HG02759 (cell line): ENCODE data around the gene MAD1L1.

Experiments
- ATAC-seq: cut with Tn5 transposase; IDR thresholded peaks from one replicate; pipeline ENCODE4 v1.9.1; 2021; ENCODE audit warnings: mild to moderate bottlenecking, moderate library complexity; ENCODE audit not compliant: unreplicated experiment

MAD1L1 gene

DNA sequence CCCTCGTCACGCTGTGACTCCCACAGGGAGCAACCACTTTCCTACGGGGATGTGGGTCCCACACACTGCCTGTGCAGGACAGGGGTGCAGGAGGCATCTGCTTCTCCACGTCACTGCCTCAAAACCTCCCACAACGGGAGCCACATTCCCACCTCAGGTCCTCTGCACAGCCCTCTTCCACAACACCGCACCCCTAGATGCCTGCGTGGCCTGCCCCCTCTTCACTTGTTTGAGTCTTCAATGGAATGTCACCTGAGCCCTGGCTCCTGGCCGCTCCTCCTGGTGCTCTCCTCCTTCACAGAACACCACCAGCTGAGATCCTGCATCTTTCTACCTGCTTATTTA is 73.6 kb downstream of the MAD1L1 start:
- no peak for ATAC-seq

DNA sequence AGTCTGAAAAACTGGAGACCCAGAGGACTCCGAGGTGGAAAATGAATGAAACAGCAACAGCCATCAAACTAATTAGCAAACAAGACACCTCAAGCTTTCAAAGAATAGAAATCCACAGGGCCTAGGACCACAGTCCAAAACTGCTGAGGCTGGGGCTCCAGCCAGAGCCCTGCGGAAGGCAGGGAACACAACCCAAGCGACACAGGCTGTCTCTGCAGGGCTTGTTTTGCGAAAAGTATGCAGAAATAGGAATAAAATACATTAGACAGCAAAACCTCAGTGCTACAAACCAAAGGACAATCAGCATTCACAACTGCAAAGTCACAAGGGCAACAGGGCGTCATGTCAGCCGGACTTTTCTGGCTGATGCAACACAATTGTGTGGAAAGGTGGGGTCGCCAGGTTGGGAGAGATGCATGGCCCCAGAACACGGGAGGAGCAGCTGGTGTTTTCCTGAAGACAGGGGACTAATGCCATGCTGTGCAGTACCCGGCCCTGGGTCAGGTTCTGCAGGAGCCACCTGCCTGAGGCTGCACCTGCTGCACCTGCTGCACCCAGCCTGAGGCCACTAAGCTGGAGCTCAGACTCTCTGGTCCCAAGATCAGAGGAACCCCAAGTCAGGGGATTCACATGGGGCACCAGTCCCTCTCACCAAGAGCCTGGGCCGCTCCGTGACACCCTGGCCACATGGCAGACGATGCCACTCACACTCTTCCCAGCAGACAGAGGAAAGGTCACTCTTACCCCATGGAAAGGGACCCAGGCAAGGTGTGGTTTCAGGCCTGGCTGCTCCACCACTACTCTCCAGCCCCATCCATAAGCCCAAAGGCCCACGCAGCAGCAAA is 74.2 kb downstream of the MAD1L1 start:
- ATAC-seq, result no peak

DNA sequence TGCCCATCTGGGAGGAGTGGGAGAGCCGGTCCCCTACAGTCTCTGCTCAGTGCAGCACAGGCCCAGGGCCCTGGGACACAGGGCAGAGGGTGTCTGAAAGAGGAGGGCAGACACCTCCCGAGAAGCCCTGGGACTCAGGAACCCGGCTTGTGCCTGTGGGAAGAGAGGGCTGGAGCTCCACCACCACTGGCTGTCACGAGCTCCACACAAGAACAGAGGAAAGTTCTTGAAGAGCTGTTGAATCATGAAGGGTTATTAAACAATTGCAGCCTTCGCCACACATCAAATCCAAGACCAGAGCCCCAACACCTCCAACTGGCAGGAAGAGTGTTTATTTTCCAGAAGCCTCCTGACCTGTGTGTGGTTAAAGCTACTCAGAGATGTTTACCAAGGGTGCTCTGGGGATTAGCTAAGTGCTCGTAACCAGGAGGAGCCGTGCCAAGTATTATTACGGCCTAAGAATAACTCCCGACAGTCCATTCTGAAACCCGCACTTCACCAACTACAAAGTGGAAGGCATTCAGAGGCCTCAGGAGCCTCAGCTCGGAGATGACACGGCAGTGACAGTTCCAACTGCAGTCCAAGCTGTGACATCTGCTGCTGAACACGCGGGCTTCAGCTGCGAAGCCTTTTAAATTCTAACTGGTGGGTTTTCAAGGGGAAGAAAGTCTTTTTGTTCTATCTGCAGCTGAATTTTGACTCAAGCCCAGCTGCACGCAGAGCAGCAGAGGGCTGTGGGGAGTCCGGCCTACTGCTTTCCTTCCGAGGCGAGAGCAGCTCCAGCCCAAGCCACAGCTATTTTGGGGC is 75.1 kb downstream of the MAD1L1 start:
- ATAC-seq, result no peak

DNA sequence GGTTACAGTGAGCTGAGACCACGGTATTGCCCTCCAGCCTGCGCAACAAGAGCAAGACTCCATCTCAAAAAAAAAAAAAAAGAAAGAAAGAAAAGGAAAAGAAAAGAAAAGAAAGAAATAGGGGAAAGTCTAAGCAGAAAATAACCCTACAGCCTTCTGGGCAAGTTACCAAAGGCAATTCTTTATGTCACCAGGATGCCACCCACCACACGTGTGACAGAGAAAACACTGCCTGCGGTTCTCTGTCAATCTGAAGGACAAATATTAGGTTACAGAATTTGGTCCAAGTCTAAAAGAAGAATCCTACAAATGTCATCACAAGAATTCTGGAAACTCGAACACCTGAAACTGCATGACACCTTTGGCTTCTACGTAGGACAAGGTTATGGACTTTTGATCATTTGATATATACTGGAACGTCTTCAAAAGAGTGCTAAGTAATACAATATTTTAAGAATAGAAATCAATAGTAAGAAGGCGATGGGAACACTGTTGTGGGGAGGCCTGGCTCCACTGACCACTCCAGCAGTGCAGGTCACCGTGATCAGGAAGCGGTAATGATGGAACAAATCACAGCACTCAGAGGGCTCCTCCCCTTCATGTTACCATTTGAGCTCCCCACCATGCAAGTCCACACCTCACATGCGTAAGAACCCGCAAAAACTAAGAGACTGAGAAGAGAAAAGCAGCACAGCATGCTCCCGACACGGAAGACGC is 75.8 kb downstream of the MAD1L1 start:
- no peak for ATAC-seq

DNA sequence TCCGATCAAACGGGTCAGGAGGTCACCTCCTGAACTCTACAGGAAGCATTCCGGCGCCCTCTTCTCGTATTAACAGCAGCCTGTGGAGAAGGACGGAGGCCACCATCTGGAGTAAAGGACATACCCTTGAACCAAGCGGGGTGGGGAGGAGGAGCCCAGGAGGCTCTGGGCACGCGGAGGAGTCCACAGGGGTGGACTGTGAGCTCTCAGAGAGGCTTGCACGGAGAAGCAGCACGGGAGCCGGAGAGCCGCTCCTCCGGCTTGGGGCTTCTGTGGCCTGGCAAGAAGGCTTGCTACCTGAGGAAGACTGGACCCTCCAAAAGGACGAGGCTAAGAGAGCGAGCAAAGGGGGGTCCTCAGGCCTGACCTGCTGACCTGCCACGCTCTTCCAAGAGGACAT is 77.9 kb downstream of the MAD1L1 start:
- ATAC-seq, result no peak

DNA sequence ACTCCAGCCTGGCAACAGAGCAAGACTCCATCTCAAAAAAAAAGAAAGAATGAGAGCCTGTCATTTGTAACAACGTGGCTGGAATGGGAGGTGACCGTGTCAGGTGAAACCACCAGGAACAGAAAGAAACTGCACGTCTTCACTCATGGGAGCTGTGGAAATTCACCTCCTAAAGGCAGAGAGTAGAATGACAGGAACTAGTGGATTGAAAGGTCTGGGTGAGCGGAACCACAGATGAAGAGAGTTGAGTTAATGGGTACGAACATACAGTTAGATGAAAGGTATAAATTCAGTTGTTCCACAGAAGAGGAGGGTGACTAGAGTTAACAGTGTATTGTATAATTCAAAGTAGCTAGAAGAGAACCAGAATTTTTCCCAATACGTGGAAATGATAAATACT is 78.6 kb downstream of the MAD1L1 start:
- ATAC-seq, result no peak

DNA sequence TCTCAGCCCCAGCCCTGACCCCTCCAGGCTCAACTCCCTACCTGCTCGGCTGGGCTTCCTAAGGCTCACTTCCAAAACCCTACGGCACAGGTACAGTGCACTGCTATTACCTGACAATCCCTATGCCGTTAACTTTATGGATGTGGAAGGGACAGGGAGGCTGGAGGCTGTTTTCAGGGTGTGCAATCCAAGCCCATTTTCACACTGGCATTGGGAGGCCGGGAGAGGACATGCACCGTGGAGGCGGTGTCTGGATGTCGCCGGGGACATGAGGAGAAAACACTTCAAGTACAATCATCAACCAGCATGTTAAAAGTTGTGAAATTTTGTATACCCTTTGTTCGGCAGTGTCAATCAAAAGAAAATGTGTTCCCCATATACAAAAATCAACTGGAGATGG is 80.1 kb downstream of the MAD1L1 start:
- no peak for ATAC-seq

DNA sequence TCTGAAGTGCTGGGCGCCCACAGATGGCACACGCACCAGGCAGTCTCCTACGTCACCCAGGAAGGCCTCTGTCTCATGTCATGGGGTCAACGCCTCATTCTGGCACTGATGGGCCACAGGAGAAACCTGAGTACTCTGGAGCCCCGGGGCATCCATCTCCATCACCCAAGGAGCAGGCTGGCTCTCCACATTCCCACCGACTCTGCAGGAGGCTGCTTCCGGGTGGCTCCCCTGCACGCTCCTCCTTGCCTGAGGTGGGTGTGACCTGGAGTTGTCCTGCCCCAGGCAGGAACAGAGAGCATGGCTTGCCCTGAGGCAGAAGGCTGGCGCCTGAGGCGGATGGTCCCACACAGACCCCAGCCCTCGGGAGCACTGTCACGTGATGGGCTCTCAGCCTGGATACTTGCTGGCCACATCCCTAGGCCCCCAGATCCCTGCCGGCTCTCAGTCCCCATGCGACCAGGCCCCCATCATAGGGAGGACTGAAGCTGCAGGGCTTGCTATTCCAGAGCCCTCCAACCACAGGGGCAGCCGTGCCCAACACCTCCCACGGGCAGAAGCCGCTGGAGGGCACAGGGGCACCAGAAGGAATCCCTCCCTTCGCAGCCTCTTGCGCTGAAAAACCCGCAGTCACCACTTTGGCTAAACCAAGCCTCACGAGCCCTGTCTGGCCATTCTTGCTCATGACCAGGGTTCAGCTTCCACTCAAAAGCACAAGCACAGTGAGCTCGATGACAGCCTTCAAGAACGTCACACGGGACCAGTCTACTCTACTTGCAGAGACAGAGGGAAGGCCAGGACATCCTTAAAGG is 80.7 kb downstream of the MAD1L1 start:
- no peak for ATAC-seq

DNA sequence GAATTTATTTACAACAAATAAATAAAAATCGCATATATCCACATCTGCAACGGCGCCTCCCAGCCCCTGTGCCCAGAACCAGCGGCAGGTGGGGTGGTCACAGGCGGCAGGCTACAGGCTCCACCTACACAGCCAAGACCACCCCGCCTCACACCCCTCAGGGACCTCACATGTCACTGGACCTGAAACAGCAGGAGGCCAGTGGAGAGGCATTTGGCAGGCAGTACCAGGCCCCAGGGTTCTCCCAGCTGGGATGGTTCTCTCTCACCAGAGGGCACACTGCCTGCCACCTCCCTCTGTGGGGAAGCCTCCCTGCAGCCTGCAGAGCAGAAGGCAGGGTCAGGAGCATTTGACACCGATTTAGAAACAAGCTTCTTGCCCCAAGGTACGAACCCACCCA is 81.5 kb downstream of the MAD1L1 start:
- no peak for ATAC-seq

DNA sequence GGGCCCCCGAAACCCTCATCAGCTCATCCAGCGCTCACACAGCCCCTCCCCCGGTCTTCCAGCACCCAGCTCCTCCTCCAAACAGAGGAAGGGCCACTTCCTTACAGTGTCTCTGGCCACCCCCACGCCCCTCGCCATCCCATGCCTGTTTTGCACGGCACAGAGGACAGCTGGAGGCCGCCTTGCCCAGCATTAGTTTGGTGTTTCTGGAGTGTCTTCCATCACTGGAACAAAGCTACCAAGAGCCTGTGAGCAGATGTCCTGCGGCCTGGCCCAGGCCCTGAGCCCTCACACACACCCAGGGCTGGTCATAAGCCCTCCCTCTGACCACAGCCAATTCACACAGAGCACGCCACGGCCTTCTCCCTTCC is 82.3 kb downstream of the MAD1L1 start:
- no peak for ATAC-seq

DNA sequence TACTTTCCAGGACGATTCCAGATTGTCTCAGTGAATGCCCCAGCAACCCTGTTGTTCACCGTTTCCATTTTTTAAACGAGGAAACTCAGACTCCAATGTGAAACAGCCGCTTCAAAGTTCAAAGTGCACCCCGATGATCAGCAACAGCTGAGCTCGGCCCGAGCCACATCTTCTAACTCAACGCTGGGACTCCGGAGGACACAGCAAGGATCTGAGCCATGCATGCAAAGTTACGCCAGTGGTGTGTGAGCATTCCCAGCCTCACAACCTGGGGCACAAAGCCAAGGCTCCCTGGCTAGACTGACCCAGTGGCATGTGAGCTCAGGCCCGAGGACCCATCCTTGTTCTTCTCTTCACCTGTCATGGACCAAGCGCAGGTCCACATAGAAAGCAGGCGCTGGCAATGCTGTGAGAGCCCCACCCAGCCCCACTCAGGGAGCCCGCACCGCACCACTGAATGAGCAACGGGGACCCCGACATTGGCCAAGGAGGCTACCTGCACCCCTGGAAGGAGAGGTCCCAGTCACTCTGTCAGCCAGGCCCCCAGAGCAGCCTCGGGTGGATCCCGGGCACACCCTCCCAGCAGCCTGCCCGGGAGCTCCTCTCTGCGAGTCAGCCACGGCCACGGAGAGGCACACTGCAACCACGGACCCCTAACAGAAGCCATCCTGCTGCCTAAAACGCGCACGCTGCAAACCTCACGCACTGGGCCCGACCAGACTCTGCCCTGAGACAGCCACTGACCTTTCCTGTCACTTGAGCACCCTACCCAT is 82.9 kb downstream of the MAD1L1 start:
- no peak for ATAC-seq

DNA sequence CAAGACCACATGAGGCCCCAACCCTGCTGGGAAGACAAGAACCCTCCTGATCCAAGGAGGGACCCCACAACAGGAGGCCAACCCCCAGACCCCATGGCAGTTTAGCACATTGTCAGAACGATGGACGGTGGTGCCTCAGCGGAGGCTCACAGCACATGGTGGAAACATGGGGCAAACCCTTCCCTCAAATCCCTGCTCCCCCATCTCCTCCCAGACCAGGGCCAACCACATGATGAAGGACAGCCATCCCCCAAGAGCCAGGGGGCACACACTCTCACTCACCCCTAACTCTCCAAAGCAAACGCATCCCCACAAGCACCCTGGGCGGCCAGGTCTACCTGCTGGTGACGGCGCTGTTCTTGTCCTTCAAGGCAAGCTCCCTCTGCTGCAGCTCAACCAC is 83.9 kb downstream of the MAD1L1 start:
- ATAC-seq, result no peak

DNA sequence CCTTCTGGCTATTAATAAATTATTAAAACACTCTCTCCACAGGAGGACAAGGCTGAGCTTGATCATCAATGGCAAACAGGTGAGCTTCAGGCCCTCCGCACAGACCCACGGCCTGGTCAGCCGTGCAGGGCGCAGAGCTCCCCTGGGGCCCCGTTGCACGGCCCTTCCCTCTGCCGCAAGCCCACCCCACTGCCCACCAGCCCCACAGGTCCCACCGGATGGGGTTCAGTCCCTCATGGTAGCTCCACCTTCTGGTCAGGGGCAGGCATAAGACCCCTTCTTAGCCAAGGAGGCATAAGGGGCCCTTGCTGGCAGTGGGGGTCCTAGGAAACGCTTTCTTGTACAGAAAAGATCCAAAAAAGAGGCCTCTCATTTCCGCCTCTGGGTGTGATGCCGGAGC is 84.6 kb downstream of the MAD1L1 start:
- ATAC-seq, result no peak

DNA sequence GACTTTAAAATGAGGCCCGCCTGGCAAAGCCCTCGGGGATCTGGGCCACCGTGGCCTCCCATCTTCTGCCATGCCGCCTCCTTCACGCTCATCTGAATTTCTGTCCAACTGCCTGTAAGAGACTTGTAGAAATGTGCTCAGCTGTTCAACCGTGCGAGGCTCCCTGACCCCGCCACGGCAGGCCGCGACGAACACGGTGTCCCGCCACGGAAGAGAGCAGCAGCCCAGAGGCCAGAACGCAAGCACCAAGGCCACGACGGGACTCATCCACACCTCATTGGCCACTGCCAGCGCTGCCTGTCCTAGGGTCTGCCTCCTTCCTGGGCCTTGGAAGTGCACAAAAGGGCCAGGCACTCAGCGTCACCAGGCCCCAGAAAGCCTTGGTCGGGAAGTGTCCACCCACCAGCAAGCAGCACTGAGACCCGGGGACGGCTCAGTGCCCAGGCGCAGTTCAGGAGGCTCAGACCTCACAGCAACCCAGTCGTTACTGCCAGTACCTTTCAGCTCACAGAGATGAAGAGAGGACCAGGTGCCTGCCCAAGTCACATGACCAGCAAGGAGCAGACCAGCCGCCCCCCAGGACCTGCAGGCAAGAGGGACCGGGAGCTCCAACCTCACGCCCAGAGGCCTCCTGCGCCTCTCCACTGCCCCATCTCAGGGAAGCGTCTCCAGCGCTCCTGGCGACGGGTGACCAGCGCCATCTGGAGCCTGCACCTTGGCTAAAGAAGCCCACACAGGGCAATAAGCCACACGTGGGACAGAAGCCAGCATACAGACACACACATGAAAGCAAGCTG is 85.9 kb downstream of the MAD1L1 start:
- ATAC-seq, result no peak

DNA sequence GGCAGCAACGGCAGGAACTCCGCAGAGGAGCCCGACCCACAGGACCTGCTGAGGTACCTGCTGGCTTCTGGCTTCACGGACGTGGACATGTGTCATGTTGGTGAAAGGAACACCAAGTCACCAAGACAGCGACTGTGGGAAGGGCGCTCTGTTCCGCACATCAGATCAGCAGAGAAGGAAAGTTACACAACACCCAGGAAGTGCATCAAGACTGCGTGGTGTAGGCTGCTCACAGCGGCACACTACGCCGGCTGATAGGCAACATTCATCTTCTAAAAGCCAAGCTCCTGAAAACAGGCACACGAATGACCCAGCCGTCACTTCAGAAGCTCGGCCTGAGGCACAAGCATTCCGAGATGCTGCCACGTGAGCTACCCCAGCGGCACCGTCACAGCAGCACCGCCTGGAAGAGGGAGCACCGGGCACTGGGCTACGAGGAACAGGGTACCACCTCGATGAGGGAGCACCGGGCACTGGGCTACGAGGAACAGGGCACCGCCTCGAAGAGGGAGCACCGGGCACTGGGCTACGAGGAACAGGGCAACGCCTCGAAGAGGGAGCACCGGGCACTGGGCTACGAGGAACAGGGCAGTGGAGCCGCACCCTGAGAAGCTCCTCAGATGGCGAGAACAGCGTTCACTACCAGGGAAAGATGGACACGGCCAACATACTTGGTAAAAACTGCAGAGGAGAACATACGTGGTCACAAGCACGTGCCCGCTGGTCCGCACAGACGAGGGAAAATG is 86.7 kb downstream of the MAD1L1 start:
- ATAC-seq, result no peak

DNA sequence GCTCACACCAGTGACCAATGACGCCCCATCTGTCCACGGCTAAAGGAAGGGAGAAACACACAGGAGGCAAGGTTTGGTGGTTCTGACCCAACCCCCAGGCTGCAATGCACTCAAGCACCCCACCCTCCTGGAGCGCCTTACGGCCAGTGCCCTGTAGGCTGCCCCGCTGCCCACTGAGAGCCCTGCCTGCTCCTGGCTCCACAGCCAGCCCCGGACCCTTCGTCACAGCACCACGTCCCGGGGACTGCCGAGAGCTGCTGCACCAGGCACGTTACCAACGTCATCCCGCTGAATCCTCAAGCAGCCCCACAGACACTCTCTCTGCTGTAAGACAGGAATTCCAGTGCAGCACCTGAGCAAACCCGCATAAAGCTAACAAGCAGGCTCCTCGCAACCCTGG is 87.8 kb downstream of the MAD1L1 start:
- no peak for ATAC-seq

DNA sequence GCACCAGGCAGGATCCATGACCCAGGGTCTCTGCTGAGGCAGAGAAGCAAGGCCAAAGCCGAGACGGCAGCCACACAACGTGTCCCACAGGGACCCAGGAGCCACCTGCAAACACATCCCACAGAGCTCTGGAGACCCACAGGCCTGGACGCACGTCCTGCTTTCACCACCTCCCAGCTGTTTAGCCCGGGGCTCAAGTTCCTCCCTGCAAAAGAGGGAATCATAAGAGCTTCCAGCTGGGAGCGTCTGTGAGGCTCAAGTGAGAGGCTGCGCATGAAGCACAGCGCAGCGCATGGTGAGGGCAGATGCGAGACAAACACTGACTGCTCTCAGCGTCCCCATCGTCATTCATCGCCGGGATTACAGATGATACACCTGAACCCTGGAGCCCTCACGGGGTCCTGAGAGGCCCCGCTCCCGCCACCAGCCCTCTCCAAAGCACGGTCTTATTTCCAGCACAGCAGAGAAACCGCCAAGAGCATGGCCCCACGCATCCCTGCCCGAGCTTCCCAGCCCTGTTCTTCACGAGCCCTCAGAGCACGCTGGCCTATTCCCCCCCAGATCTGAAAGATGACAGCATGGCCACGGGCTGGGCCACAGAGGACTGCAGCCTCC is 88.7 kb downstream of the MAD1L1 start:
- no peak for ATAC-seq

DNA sequence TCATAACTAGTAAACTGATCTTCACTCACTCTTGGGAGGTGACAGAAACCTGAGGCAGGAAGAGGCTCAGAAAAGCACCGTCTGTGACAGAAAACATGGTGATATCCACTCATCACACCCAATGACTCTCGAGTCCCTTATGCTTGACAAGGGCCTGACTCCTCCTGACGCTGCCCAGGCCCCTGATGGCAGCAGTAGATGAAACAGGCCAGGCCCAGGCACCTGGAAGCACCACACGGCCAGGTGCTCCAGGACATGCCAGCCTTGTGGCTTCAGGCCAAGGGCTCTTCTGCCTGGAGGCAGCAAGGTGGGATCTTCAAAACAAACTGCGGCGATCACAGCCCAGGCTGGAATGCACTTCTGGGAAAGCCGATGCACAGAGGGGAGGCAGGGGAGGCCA is 89.3 kb downstream of the MAD1L1 start:
- ATAC-seq, result no peak
